GM12892 (cell line): ENCODE measurements around the gene PACSIN1.

Experiments
- POLR2A ChIP-seq: IDR thresholded peaks from 2 replicates; pipeline ENCODE4 v1.6.1; 2011; ENCODE audit warnings: low read depth, low read length, control low read depth
- POLR2AphosphoS5 ChIP-seq: IDR thresholded peaks from 2 replicates; pipeline ENCODE4 v1.6.1; 2011; ENCODE audit warnings: low read depth, low read length, control low read depth
- TAF1 ChIP-seq: IDR thresholded peaks from 2 replicates; pipeline ENCODE4 v1.6.1; 2011; ENCODE audit warnings: low read depth, mild to moderate bottlenecking, control low read depth, low read length, borderline replicate concordance

DNA sequence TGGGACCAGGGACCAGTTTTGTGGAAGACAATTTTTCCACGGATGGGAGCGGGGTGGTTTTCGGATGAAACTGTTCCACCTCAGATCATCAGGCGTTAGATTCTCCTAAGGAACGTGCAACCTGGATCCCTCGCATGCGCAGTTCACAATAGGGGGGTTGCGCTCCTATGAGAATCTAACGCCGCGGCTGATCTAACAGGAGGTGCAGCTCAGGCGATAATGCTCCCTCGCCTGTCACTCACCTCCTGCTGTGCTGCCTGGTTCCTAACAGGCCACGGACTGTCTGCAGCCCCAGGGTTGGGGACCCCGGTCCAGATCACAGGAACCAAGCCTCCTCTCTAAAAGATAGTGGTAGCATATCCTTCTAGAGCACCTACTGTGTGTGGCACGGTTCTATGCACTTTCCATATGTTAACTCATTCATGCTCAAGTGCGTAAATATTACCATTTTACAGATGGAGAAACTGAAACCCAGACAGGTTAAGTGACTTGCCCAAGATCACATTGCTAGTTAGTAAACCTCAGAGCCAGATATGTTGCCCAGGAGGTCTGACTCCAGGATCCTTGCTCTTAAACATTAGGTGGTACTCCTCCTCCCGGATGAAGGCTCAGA, 65.0 kb downstream of the PACSIN1 start:
- TF ChIP-seq POLR2AphosphoS5 (no peak), POLR2A (no peak), TAF1 (no peak)
